Smooth muscle cell (in vitro differentiated cells): ENCODE measurements around the gene ZNF160. TPM values are rescaled to one million over a fixed set of nuclear protein-coding genes. Genes with fewer than 3 reads are reported as not detected.
A peak's percentile ranks its signal among the peaks of the same experiment; 100 is the strongest.

Experiments
- DNase-seq: peaks from one replicate; lab custom pipeline; 2025; ENCODE audit not compliant: unreplicated experiment; lab: John Stamatoyannopoulos, UW
- H2AFZ ChIP-seq: fragments of 200-600 bp; sonication (generic); 2 replicates; pipeline ENCODE4 v1.6.0; 2016; ENCODE audit warnings: antibody characterized with exemption, low read depth, mild to moderate bottlenecking
- H3F3A ChIP-seq: fragments of 200-600 bp; sonication (generic); 2 replicates; pipeline ENCODE4 v1.6.0; 2017; ENCODE audit warnings: antibody characterized with exemption, low read depth
- H3K27ac ChIP-seq: fragments of 200-600 bp; sonication (generic); 2 replicates; pipeline ENCODE4 v1.5.1; 2016; ENCODE audit warnings: low read depth, mild to moderate bottlenecking
- H3K27me3 ChIP-seq: fragments of 200-600 bp; sonication (generic); 2 replicates; pipeline ENCODE4 v1.6.1; 2016; ENCODE audit warnings: low read depth, mild to moderate bottlenecking
- H3K36me3 ChIP-seq: fragments of 200-600 bp; sonication (generic); 2 replicates; pipeline ENCODE4 v1.5.1; 2016; ENCODE audit warnings: low read depth
- H3K4me1 ChIP-seq: fragments of 200-600 bp; sonication (generic); 2 replicates; pipeline ENCODE4 v1.5.1; 2016; ENCODE audit warnings: low read depth
- H3K4me2 ChIP-seq: fragments of 200-600 bp; sonication (generic); 2 replicates; pipeline ENCODE4 v1.6.0; 2016; ENCODE audit warnings: mild to moderate bottlenecking
- H3K4me3 ChIP-seq: fragments of 200-600 bp; sonication (generic); 2 replicates; pipeline ENCODE4 v1.5.1; 2016; ENCODE audit warnings: mild to moderate bottlenecking
- H3K79me2 ChIP-seq: fragments of 200-600 bp; sonication (generic); 2 replicates; pipeline ENCODE4 v1.6.0; 2016; ENCODE audit warnings: low read depth, mild to moderate bottlenecking
- H3K9ac ChIP-seq: fragments of 200-600 bp; sonication (generic); 2 replicates; pipeline ENCODE4 v1.6.0; 2016; ENCODE audit warnings: low read depth
- H3K9me3 ChIP-seq: fragments of 200-600 bp; sonication (generic); replicated peaks from 2 replicates; pipeline ENCODE4 v1.5.1; 2016; ENCODE audit warnings: low read depth
- H4K20me1 ChIP-seq: fragments of 200-600 bp; sonication (generic); 2 replicates; pipeline ENCODE4 v1.6.0; 2016; ENCODE audit warnings: low read depth
- CTCF ChIP-seq: fragments of 200-600 bp; sonication (generic); IDR thresholded peaks from 2 replicates; pipeline ENCODE4 v1.5.1; 2017; ENCODE audit warnings: borderline replicate concordance, mild to moderate bottlenecking, antibody characterized with exemption; ENCODE audit not compliant: insufficient read depth, poor library complexity, severe bottlenecking
- WGBS: methylation state at CpG from one replicate; pipeline ENCODE4 v1.1.7; 2016; ENCODE audit warnings: low lambda C conversion rate; 5-methylcytosine and 5-hydroxymethylcytosine counted together
- polyA plus RNA-seq: library from polyadenylated mRNA; unstranded; fragments of >200 nt; fragmentation: Nextera tagmentation; extraction: Ambion mirVana; gene quantifications from 2 replicates; pipeline ENCODE4 v1.2.1, GENCODE V29; 2016
- total RNA-seq: library from RNA; depleted of rRNA; stranded (reverse); fragments of >200 nt; gene quantifications from 2 replicates; pipeline ENCODE4 v1.2.3, GENCODE V29; 2014

ZNF160 gene
- total and polyA plus RNA-seq, 2 experiments from 2014 or later, result 18.5 to 37.8 TPM

DNA sequence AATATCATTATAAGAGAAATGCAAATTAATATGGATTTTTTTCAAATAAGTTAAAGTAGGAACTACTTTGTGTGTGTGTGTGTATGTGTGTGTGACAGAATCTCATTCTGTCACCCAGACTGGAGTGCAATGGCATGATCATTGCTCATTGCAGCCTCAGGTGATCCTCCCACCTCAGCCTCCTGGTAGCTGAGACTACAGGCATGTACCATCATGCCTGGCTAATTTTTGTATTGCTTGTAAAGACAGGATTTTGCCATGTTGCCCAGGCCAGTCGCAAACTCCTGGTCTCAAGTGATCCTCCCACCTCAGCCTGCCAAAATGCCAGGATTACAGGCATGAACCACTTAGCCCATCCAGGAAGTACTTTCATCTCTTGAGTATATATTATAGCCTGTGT lies 61.9 kb downstream of the ZNF160 start:
- H2AFZ ChIP-seq, result no peak overlapping the region
- no peaks in the 10 kb centered on the region for H3K4me1 ChIP-seq
- H3F3A ChIP-seq, result no peaks in the 10 kb centered on the region
- TF ChIP-seq CTCF, result no peak
- no peaks in the 10 kb centered on the region for H3K9me3 ChIP-seq
- H3K27me3 ChIP-seq, result no peaks in the 10 kb centered on the region
- H3K36me3 ChIP-seq, result no peaks in the 10 kb centered on the region
- no peak overlapping the region for H3K9ac ChIP-seq
- no peak overlapping the region for H3K4me2 ChIP-seq
- WGBS, result 75% methylated on average over 1 of the region's 1 CpG
- no peak overlapping the region for H3K4me3 ChIP-seq
- no peak for DNase-seq
- no peak overlapping the region for H3K27ac ChIP-seq
- H3K79me2 ChIP-seq, result no peaks in the 10 kb centered on the region
- H4K20me1 ChIP-seq, result no peaks in the 10 kb centered on the region

GRCh38 chr19:53037101-53038097 lies 65.8 kb downstream of the ZNF160 start:
- Histone ChIP-seq H3K4me2 (peak overlapping the region; percentile 61), H2AFZ (no peak overlapping the region), H3K4me3 (peak overlapping the region; percentile 36), H4K20me1 (no peaks in the 10 kb centered on the region), H3K9ac (no peak overlapping the region), H3K9me3 (no peaks in the 10 kb centered on the region), H3K4me1 (no peaks in the 10 kb centered on the region), H3F3A (no peaks in the 10 kb centered on the region), H3K27ac (no peak overlapping the region), H3K36me3 (no peaks in the 10 kb centered on the region), H3K27me3 (no peaks in the 10 kb centered on the region), H3K79me2 (no peaks in the 10 kb centered on the region)
- TF ChIP-seq CTCF, result no peak
- DNase-seq, result no peak
- WGBS, result 73% methylated on average over 45 of the region's 52 CpGs

DNA sequence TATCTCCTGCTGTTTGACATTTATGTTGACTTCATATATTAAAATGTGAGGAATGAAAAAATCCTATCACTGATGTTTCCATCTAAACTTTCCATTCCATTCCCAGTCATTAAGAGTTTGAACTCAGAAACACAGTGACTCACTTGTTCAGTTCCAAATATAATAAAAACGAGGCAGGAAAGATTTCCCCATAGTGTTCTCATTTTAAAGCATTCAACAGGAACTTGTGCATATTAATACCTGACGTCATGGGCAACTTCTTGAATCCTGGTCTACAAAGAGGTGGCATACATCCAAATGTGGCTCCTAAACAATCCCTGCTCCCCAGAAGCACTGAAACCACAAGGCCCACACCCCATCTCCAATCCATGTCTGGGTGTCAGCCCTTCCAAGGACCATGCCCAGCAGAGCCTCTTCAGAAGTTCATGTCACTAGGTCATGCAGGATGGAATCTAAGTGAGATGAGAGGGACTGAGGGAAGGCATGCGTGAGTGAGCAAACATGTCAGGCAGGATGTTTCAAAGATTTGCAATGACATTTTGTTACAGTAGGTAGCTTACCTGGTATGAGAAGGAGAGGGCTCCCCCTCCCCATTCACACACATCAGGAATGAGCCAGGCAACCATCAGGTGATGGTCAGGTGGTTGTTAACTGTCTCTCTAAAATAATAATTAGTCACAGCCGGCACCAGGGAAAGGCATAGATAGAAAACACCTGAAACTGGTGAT lies 68.1 kb downstream of the ZNF160 start:
- TF ChIP-seq CTCF, result no peak
- no peaks in the 10 kb centered on the region for H3K36me3 ChIP-seq
- no peaks in the 10 kb centered on the region for H3K27me3 ChIP-seq
- WGBS, result 75% methylated on average over 4 of the region's 4 CpGs
- no peaks in the 10 kb centered on the region for H3K79me2 ChIP-seq
- H4K20me1 ChIP-seq, result no peaks in the 10 kb centered on the region
- no peaks in the 10 kb centered on the region for H3F3A ChIP-seq
- H3K9me3 ChIP-seq, result no peaks in the 10 kb centered on the region
- no peak for DNase-seq
- H2AFZ ChIP-seq, result no peak overlapping the region
- H3K4me1 ChIP-seq, result no peaks in the 10 kb centered on the region
- H3K4me3 ChIP-seq, result no peak overlapping the region
- no peak overlapping the region for H3K27ac ChIP-seq
- no peak overlapping the region for H3K9ac ChIP-seq
- H3K4me2 ChIP-seq, result no peak overlapping the region
